Measurements from ENCODE around the gene RPS6KA4.

The RPS6KA4 gene

GRCh38 chr11:64367931-64368672, 9.1 kb downstream of the RPS6KA4 start:
- Histone ChIP-seq H3K27ac (no peak overlapping the region), H3K4me3 (ENCODE audit: low read depth, low read length) (no peak overlapping the region), H3K27me3 (replicated peaks) (no peaks in the 10 kb centered on the region), H3K36me3 (replicated peaks) (peaks cover 56% of the 10 kb centered on the region)
- TF ChIP-seq CTCF (IDR thresholded peaks at IDR 0.05; ENCODE audit: low read depth, low read length, missing control alignments): no peak
- no peak for DNase-seq
- in situ Hi-C loops (cut with HindIII; ENCODE audit: low pct_ligation_motif_present, low sequenced_read_pairs): no loop called here

- DNase-seq: no peak
- Histone ChIP-seq H3K36me3 (replicated peaks) (peaks cover 53% of the 10 kb centered on the region), H3K27ac (no peak overlapping the region), H3K27me3 (replicated peaks) (no peaks in the 10 kb centered on the region), H3K4me3 (ENCODE audit: low read depth, low read length) (no peak overlapping the region)
- in situ Hi-C loops (cut with HindIII; ENCODE audit: low pct_ligation_motif_present, low sequenced_read_pairs): no loop called here
- TF ChIP-seq CTCF (IDR thresholded peaks at IDR 0.05; ENCODE audit: low read depth, low read length, missing control alignments): no peak
These were observed 9.7 kb downstream of the RPS6KA4 start for GRCh38 chr11:64368673-64369074.

GRCh38 chr11:64369440-64370421, 10.8 kb downstream of the RPS6KA4 start:
- in situ Hi-C loops (cut with HindIII; ENCODE audit: low pct_ligation_motif_present, low sequenced_read_pairs): no loop called here
- Histone ChIP-seq H3K4me3 (ENCODE audit: low read depth, low read length) (no peak overlapping the region), H3K36me3 (replicated peaks) (peaks cover 50% of the 10 kb centered on the region), H3K27ac (no peak overlapping the region), H3K27me3 (replicated peaks) (no peaks in the 10 kb centered on the region)
- TF ChIP-seq CTCF (IDR thresholded peaks at IDR 0.05; ENCODE audit: low read depth, low read length, missing control alignments): peak; percentile 31
- no peak for DNase-seq

DNA sequence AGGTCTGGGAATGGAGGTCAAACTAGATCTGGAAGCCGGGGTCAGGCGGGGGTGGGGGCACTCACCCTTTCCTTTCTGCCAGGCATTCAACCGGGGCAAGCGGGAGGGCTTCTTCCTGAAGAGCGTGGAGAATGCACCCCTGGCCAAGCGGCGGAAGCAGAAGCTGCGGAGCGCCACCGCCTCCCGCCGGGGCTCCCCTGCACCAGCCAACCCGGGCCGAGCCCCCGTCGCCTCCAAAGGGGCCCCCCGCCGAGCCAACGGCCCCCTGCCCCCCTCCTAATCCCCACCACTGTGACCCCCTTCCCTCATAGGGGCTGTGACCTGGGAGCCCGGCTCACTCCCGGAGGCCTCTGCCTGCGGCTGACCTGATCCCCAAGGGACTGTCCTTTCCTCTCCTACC, 12.2 kb downstream of the RPS6KA4 start:
- in situ Hi-C loops (cut with HindIII; ENCODE audit: low pct_ligation_motif_present, low sequenced_read_pairs): no loop called here
- Histone ChIP-seq H3K4me3 (ENCODE audit: low read depth, low read length) (no peak overlapping the region), H3K27ac (no peak overlapping the region), H3K36me3 (replicated peaks) (peaks cover 36% of the 10 kb centered on the region), H3K27me3 (replicated peaks) (no peaks in the 10 kb centered on the region)
- no peak for DNase-seq
- no peak for TF ChIP-seq CTCF (IDR thresholded peaks at IDR 0.05; ENCODE audit: low read depth, low read length, missing control alignments)

DNA sequence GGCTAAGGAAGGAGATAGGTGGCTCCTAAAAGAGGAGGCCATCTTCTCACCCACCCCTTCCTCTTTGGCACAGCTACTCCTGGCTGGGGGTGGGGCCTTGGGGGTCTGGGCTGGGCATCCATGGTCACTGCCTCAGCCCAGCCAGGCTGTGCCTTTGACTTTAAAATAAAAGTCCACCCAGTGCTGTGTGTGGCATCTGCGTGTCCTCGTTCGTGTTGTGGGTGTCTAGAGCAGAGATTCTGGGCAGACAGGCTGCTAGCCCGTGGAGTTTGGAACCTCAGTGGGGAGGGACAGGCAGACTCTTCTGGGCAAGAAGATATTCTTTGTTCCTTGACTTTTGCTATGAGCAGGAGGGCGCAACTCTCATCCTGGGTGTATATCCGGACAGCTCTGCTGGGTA, 13.1 kb downstream of the RPS6KA4 start:
- Histone ChIP-seq H3K36me3 (replicated peaks) (peaks cover 32% of the 10 kb centered on the region), H3K27me3 (replicated peaks) (no peaks in the 10 kb centered on the region), H3K27ac (no peak overlapping the region), H3K4me3 (ENCODE audit: low read depth, low read length) (no peak overlapping the region)
- in situ Hi-C loops (cut with HindIII; ENCODE audit: low pct_ligation_motif_present, low sequenced_read_pairs): no loop called here
- no peak for TF ChIP-seq CTCF (IDR thresholded peaks at IDR 0.05; ENCODE audit: low read depth, low read length, missing control alignments)
- no peak for DNase-seq
